Measurements from ENCODE around the gene CMTM5.

DNA sequence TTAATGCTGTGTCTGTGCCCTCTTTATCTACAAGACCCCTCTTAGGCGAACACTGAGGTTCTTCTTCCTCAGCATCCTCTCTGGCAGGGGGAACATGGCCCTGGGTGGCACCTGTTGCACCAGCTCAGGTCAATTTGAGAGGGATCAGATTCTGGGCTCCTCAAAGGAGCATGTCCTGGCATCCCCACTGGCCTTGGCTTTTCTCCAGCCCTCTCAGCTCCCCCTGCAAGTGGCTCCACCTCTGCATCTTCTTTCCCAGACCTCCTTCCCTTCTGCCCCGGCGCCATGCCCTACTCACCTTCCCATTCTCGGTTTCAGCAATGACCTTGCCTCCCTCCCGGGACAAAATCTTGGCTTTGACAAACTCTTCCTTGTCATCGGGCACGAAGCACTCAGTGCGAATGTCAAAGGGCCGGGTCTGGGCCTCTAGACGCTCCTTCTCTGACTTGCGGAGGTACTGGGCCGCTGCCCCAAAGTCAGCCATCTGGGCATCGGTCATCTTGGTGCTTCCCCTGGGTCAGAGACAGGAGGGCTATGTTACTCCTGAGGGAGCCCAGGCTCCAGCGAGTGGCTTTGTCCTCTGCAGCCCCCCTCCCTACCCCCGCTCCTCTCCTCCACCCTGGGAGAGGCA lies 30.0 kb downstream of the CMTM5 start:
- TF ChIP-seq, protein P1, sequence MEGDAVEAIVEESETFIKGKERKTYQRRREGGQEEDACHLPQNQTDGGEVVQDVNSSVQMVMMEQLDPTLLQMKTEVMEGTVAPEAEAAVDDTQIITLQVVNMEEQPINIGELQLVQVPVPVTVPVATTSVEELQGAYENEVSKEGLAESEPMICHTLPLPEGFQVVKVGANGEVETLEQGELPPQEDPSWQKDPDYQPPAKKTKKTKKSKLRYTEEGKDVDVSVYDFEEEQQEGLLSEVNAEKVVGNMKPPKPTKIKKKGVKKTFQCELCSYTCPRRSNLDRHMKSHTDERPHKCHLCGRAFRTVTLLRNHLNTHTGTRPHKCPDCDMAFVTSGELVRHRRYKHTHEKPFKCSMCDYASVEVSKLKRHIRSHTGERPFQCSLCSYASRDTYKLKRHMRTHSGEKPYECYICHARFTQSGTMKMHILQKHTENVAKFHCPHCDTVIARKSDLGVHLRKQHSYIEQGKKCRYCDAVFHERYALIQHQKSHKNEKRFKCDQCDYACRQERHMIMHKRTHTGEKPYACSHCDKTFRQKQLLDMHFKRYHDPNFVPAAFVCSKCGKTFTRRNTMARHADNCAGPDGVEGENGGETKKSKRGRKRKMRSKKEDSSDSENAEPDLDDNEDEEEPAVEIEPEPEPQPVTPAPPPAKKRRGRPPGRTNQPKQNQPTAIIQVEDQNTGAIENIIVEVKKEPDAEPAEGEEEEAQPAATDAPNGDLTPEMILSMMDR (optimal IDR thresholded peaks at IDR 0.05 in 1 of 3, IDR thresholded peaks at IDR 0.05 in 1 of 3, conservative IDR thresholded peaks at IDR 0.05 in 1 of 3; ENCODE audit: extremely low read depth in 1 of 3, insufficient read depth in 2 of 3, low read length in 3 of 3), result no peak
- TF ChIP-seq EZH2 (IDR thresholded peaks at IDR 0.05; ENCODE audit: low read length), result no peak

Measured in keratinocyte (primary cell).